HFF-Myc (cell line): ENCODE data around the gene MAP3K12.

Experiments
- DNase-seq: peaks from one replicate; pipeline ENCODE4 v3.0.0-alpha.2; 2011; ENCODE audit warnings: low read depth; ENCODE audit errors: extremely low read depth
- H3K4me3 ChIP-seq: replicated peaks from 2 replicates; pipeline ENCODE4 v1.5.1; 2011; ENCODE audit warnings: low read depth, mild to moderate bottlenecking, control low read depth, low read length
- TF ChIP-seq, protein P1 (sequence below): IDR thresholded peaks from 2 replicates; pipeline ENCODE4 v1.5.1; 2012; ENCODE audit warnings: mild to moderate bottlenecking, low read depth, low read length, control low read depth; ENCODE audit errors: missing control alignments

MAP3K12 gene

DNA sequence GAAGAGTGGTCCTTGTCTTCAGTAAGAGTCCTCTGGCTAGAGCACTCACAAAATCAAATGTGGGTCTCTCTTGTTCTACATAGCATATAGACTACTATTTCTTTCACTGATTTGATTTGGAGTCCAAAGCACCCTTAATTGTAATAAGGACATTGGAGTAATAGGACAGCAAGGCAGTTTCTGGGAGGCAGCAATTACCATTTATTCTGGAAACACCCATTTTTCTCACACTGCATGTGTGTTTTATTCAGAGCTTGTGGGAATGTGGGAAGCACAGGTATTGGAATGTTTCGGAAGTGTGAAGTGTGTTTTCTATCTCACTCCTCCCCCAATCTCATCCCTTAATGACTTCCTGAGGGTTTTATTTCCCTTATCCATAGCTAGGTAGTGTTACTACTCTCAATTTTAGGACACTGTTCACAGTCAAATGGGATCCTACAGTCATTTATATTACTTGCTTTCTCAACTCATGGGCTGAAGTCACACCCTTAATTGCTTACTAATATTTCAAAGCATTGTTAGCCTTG lies 27.1 kb downstream of the MAP3K12 start:
- TF ChIP-seq, protein P1, sequence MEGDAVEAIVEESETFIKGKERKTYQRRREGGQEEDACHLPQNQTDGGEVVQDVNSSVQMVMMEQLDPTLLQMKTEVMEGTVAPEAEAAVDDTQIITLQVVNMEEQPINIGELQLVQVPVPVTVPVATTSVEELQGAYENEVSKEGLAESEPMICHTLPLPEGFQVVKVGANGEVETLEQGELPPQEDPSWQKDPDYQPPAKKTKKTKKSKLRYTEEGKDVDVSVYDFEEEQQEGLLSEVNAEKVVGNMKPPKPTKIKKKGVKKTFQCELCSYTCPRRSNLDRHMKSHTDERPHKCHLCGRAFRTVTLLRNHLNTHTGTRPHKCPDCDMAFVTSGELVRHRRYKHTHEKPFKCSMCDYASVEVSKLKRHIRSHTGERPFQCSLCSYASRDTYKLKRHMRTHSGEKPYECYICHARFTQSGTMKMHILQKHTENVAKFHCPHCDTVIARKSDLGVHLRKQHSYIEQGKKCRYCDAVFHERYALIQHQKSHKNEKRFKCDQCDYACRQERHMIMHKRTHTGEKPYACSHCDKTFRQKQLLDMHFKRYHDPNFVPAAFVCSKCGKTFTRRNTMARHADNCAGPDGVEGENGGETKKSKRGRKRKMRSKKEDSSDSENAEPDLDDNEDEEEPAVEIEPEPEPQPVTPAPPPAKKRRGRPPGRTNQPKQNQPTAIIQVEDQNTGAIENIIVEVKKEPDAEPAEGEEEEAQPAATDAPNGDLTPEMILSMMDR, result no peak
- H3K4me3 ChIP-seq, result no peak overlapping the region

DNA sequence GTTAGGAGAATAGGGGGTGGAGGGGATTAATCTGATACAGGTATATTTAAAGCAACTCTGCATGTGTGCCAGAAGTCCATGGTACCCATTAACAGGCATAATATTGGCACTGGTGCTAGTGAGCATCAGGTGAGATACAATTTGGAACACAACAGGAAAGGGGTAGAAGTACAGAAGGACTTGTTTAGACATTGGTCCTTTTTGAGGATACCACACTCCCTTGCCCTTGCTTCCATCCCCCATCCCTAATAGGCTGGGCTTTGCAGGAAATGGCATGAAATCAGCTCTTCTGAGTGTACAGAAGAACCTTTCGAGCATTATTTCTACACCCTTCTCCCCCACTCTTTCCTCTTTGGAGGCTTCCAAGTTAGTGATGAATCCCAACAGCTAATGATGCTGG lies 31.0 kb downstream of the MAP3K12 start:
- no peak for DNase-seq
- TF ChIP-seq, protein P1, result no peak

More for the DNA sequence above, 27.1 kb downstream of the MAP3K12 start:
- DNase-seq, result no peak

DNA sequence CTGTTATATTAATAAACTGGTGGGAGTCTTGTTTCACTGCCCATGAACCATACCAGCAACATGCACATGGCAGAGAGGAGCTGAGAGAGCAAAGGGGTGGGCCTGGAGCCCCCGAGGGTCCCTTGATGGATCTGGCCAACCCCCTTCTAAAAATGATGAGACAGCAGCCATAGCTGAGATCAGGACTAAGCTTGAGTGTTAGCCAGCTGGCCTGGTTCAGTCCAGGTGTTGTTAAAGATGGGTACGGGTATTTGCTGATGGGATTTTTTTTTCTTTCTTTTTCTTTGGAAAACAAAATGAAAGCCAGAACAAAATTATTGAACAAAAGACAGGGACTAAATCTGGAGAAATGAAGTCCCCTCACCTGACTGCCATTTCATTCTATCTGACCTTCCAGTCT lies 31.4 kb downstream of the MAP3K12 start:
- TF ChIP-seq, protein P1, result no peak
- no peak for DNase-seq
- H3K4me3 ChIP-seq, result no peak overlapping the region

More for the DNA sequence above, 31.0 kb downstream of the MAP3K12 start:
- H3K4me3 ChIP-seq, result no peak overlapping the region

DNA sequence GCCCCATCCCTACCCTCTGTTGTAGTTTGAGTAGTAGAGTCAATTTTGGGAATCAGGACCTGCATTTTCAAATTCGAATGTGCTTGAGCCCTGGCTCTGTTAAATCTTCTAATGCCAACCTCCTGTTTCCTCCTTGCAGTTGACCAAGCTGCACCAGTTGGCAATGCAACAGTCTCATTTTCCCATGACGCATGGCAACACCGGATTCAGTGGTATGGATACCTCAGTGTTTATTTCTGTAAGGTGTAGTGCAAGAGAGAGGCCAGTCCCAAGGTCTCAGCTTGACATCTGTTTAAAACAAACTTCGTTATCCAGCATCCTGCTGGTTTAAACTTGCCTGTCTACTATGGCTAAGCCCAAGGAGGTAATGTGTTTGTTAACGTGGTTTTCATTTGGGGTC lies 32.2 kb downstream of the MAP3K12 start:
- TF ChIP-seq, protein P1, result no peak
- DNase-seq, result no peak
- no peak overlapping the region for H3K4me3 ChIP-seq

DNA sequence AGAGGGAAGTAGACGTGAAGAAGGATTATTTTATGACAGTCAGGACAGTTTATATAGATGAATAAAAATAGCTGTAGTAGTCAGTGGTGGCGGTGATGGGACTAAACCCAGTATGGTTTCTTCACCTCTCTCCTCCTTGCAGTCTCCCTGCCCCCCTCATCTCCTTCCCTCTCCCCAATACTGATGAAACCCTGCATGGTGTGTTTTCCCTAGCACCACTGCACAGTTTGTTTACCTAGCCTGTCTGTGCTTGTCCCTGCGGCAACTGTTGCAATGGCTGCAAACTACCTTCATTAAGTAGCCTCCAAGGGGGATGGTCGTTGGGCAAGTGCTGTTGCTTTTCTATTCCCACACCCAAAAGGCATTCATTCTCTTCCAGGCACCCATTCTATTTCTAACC lies 32.6 kb downstream of the MAP3K12 start:
- H3K4me3 ChIP-seq, result no peak overlapping the region
- no peak for DNase-seq
- TF ChIP-seq, protein P1, result no peak

DNA sequence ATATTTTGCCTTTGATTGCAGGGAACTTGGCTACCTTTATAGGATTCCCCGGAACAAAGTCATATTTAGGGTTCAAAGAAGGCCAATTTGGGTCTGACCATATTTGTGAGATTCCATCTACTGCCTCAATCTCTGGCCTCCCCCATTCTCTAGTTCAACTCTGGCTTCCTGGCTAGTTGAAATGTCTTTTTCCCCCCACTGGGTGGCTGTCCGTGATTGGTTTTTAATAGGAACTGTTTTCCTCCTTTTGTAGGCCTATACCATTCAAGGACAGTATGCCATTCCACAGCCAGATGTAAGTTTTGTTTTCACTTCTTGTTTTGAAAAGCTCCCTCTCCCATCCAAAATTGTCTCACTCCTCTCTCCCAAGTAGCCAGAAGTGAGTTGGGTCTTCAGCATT lies 33.6 kb downstream of the MAP3K12 start:
- TF ChIP-seq, protein P1, result no peak
- H3K4me3 ChIP-seq, result no peak overlapping the region
- no peak for DNase-seq

DNA sequence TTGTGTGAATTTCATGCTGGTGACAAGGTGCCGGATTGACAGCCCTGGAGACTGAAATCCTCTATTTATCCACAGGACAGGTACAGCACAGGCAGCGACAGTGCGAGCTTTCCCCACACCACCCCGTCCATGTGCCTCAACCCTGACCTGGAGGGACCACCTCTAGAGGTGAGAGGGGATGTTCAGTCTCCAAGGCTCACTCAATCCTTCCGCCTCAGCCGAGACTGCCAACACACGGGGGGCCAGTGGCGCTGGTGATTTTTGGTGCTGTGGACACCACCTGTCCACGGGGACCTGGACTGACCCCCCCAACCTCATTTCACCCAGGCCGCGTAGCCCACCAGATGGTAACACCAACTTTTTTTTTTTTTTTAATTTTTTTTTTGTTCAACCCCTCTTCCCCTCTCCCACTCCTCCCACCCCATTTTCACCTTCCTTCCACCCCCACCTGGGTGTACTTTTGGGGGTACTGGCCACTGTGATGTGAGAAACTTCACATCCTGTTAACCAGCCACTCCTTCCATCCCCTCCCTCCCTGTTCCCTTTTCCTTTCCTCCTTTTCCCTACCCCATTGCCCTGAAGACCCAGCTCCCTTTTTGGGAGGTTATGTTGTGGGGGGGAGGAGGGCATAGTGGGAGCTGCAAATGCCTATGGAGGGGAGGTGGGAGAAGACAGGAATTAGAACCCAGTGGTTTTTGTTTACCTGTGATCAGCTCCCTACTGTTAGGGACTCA lies 34.4 kb downstream of the MAP3K12 start:
- TF ChIP-seq, protein P1, result no peak
- no peak for DNase-seq
- no peak overlapping the region for H3K4me3 ChIP-seq
